Measurements from ENCODE around the gene SIL1. TPM values are rescaled to one million over a fixed set of nuclear protein-coding genes. Genes with fewer than 3 reads are reported as not detected.
A peak's percentile ranks its signal among the peaks of the same experiment; 100 is the strongest.

SIL1 gene
- total RNA-seq, 1 donor from 2014 or later: 35.6 TPM

- Histone ChIP-seq H3K36me3 (no peaks in the 10 kb centered on the region), H3K4me3 (no peak overlapping the region), H3K9me3 (no peaks in the 10 kb centered on the region), H3K4me1 (peaks cover 16% of the 10 kb centered on the region), H3K27me3 (no peaks in the 10 kb centered on the region), H3K27ac (no peak overlapping the region)
- intact Hi-C loops (cut with DNase I): no loop called here
- no peak for TF ChIP-seq POLR2A (IDR thresholded peaks at IDR 0.05)
- TF ChIP-seq CTCF (IDR thresholded peaks at IDR 0.05): no peak
- TF ChIP-seq POLR2AphosphoS5 (IDR thresholded peaks at IDR 0.05; ENCODE audit: insufficient read depth in 1 of 2, low read depth in 1 of 2): no peak
- no peak for DNase-seq (ENCODE audit: extremely low spot score in 2 of 2)
Measured at GRCh38 chr5:139110526-139111168, 87.5 kb downstream of the SIL1 start.

- DNase-seq (ENCODE audit: extremely low spot score in 2 of 2): no peak
- Histone ChIP-seq H3K27ac (no peak overlapping the region), H3K9me3 (no peaks in the 10 kb centered on the region), H3K36me3 (no peaks in the 10 kb centered on the region), H3K27me3 (no peaks in the 10 kb centered on the region), H3K4me3 (no peak overlapping the region), H3K4me1 (peaks cover 34% of the 10 kb centered on the region)
- no peak for TF ChIP-seq CTCF (IDR thresholded peaks at IDR 0.05)
- TF ChIP-seq POLR2AphosphoS5 (IDR thresholded peaks at IDR 0.05; ENCODE audit: insufficient read depth in 1 of 2, low read depth in 1 of 2): no peak
- intact Hi-C loops (cut with DNase I): loop anchor here (10.0 kb wide), 1 partner anchor 157 kb away; no protein-coding TSS in a partner anchor
Measured at GRCh38 chr5:139108063-139108824, 89.9 kb downstream of the SIL1 start.

- Histone ChIP-seq H3K36me3 (no peaks in the 10 kb centered on the region), H3K27me3 (no peaks in the 10 kb centered on the region), H3K9me3 (no peaks in the 10 kb centered on the region), H3K27ac (peak overlapping the region; percentile 74), H3K4me3 (no peak overlapping the region), H3K4me1 (peaks cover 34% of the 10 kb centered on the region)
- TF ChIP-seq CTCF (IDR thresholded peaks at IDR 0.05) (no peak), POLR2A (IDR thresholded peaks at IDR 0.05) (no peak)
- intact Hi-C loops (cut with DNase I): loop anchor here (10.0 kb wide), 1 partner anchor 159 kb away; no protein-coding TSS in a partner anchor
- DNase-seq (ENCODE audit: extremely low spot score in 2 of 2): no peak
Measured at GRCh38 chr5:139105621-139106071, 92.5 kb downstream of the SIL1 start.

- Histone ChIP-seq H3K9me3 (no peaks in the 10 kb centered on the region), H3K27ac (peak overlapping the region; percentile 74), H3K36me3 (no peaks in the 10 kb centered on the region), H3K4me1 (peaks cover 34% of the 10 kb centered on the region), H3K4me3 (no peak overlapping the region), H3K27me3 (no peaks in the 10 kb centered on the region)
- intact Hi-C loops (cut with DNase I): loop anchor here (10.0 kb wide), 1 partner anchor 160 kb away; no protein-coding TSS in a partner anchor
- DNase-seq (ENCODE audit: extremely low spot score in 2 of 2): peak in 1 of 2 donors; percentile 88
- TF ChIP-seq POLR2A (IDR thresholded peaks at IDR 0.05) (no peak), CTCF (IDR thresholded peaks at IDR 0.05) (no peak), POLR2AphosphoS5 (IDR thresholded peaks at IDR 0.05; ENCODE audit: insufficient read depth in 1 of 2, low read depth in 1 of 2) (peak in 1 of 2 donors; percentile 60)
Measured at GRCh38 chr5:139104577-139105276, 93.4 kb downstream of the SIL1 start.

All from vagina (tissue), 2 donors.